SKM-1 (cell line): ENCODE results near the gene YIPF3.
"Not testable (repeated sequence)": the region's sequence is repeated elsewhere in the genome, so short reads cannot be mapped to it uniquely, and the experiment has no call there.

Source experiments
- DNase-seq: peaks from one replicate; lab custom pipeline; 2025; ENCODE audit not compliant: unreplicated experiment; lab: John Stamatoyannopoulos, UW

Gene YIPF3

GRCh38 chr6:43516697-43517504, at the start of gene YIPF3, which contains the start of gene POLR1C:
Gene YIPF3 (minus strand): TSS chr6:43516926. CDS start chr6:43516807, 119 bp downstream.
Gene POLR1C (plus strand): TSS chr6:43517089. CDS start chr6:43517110, 21 bp downstream.
- DNase-seq, result peak; percentile 99

DNA sequence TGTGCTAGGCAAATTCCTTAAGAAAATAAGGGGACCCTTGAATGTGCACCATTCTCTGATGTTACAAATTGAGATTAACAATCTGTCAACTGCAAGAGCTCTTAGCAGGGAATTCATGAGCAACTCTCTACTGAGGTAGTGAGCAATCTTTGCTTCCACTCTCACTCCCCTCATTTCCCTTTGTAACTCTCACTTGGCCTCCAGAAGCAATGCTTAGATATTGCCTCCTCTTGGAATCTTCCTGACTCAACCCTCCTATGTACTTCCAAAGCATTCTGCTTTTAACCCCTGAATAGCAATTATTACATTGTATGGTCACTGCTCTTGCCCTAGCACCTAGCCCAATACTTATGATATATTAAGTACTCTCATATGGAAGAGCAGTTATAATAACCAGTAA, 42.6 kb upstream of the YIPF3 start:
- no peak for DNase-seq

GRCh38 chr6:43557620-43558019, 40.9 kb upstream of the YIPF3 start:
- DNase-seq, result not testable (repeated sequence)

DNA sequence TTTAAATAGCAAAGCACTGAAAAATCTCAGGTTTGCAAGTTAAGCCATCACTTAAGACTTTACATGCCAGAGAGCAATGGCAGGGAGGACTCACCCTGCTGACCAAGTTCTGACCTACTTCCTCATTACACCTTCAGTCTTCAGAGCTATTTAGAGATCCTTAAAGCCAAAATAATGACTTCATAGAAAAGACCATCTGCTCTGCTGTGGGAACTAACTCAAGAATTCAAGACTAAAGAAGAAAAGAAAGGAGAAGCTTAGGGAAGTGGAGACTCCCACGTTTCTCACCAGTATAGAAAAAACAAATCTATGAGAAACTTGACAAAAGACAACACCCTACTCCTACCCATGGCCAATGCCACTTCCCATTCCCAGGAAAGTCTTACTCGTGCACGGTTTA, 30.5 kb upstream of the YIPF3 start:
- DNase-seq, result no peak

GRCh38 chr6:43544461-43544860, 27.7 kb upstream of the YIPF3 start:
- DNase-seq, result no peak

DNA sequence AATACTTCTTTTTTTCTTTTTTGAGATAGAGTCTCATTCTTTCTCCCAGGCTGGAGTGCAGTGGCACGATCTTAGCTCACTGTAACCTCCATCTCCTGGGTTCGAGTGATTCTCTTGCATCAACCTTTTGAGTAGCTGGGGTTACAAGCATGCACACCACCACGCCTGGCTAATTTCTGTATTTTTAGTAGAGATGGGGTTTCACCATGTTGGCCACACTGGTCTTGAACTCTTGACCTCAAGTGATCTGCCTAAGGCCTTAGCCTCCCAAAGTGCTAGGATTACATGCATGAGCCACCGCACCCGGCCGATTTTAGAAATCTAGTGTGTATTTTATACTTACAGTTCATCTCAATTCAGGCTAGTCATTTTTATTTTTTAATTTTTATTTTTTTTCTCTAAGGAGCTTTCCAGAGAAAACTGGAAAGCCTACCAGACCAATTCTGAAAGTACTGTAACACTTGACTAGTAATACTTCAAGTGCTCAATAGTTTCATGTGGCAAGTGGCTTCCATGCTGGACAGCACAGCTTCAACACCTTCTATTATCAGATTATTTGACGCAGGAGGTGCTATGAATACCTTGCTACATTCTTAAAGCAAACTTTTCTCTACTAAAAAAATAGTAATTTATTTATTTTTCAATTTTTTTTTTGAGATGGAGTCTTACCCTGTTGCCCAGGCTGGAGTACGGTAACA, 25.2 kb upstream of the YIPF3 start:
- no peak for DNase-seq

GRCh38 chr6:43540507-43540906, 23.8 kb upstream of the YIPF3 start:
- DNase-seq, result no peak

- not testable (repeated sequence) for DNase-seq
These were observed 22.7 kb upstream of the YIPF3 start for GRCh38 chr6:43539409-43539808.

DNA sequence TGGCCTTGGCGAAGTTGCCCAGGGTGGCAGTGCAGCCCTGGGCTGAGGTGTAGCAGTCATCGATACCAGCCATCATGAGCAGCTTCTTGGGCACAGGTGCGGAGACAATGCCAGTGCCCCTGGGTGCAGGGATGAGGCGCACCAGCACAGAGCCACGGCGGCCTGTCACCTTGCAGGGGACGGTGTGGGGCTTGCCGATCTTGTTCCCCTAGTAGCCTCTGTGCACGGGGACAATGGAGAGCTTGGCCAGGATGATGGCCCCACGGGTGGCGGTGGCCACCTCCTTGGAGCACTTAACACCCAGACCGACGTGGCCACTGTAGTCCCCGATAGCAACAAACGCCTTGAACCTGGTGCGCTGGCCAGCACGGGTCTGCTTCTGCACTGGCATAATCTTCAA, 22.3 kb upstream of the YIPF3 start:
- not testable (repeated sequence) for DNase-seq

GRCh38 chr6:43532201-43532600, 15.5 kb upstream of the YIPF3 start:
- DNase-seq, result no peak

DNA sequence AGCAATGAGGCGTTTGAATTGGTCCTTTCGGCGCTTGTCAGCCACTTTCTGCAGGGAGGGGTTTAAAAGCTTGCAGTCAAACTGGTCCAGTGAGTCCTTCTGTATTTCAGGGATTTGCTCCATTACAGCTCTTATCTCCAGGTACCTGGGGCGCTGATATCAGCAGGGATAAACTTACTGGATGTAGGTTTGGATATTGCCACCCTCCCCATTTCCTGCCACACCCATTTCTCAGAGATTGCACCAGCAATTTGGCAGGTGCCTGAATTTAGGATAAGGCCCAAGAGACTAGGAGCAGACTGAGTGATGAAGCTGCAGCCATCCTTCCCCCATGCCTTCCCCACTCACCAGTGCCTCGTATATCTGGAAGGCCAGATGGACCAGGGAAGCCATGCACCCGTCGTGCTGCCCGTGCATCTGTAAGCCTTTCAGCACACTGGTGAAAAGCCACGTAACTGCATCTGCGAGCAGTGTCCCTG, 7.8 kb upstream of the YIPF3 start:
- no peak for DNase-seq

DNA sequence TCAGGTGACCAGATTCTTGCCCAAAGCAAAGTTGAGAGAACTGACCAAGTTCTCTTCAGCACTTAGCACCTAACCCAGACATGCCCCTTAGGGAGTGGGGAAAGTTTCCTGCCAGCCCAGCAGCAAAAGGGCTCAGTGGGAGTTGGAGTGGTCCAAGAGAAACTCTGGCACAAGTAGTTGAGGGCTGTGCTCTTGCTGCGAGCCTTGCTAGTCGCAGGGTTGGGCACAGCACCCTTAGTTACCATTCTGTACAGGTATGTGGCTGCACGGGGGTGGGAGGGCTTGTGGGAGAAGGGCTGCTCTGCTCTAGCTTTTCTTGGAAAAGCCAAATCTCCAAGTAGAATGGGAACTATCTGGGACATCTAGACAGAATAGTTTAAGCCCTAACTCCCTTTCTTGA, 6.6 kb upstream of the YIPF3 start:
- no peak for DNase-seq

GRCh38 chr6:43522547-43523261, 6.0 kb upstream of the YIPF3 start:
- DNase-seq, result no peak

DNA sequence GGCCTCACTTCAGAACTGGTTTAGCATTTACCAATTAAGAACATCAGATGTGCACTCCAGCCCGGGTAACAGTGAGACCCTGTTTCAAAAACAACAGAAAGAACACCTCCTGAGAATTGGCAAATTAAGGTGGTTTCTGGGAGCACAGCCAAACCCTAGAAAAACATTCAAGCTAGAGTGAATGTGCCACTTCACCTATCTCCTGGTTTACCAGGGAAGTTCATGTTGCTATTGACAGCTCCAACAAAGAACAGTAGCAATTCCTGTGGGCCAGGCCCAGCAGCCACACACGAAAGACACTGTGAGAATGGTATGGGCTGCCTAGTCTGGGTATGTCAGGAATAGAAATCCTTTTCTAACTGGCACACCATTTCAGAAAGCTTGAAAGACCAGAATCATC, 5.1 kb upstream of the YIPF3 start:
- no peak for DNase-seq

DNA sequence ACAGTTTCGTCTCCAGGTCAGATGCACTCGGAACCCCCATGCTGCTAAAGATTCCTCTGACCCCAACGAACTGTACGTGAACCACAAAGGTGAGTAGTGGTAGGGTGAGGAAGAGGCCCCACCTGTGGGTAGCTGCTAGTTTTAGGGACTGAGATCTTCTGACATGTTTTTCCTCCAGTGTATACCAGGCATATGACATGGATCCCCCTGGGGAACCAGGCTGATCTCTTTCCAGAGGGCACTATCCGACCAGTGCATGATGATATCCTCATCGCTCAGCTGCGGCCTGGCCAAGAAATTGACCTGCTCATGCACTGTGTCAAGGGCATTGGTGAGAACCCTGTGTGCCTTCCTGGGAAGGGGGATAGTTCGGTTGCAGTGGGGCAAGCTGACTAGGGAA, 3.4 kb upstream of the YIPF3 start:
- DNase-seq, result no peak

DNA sequence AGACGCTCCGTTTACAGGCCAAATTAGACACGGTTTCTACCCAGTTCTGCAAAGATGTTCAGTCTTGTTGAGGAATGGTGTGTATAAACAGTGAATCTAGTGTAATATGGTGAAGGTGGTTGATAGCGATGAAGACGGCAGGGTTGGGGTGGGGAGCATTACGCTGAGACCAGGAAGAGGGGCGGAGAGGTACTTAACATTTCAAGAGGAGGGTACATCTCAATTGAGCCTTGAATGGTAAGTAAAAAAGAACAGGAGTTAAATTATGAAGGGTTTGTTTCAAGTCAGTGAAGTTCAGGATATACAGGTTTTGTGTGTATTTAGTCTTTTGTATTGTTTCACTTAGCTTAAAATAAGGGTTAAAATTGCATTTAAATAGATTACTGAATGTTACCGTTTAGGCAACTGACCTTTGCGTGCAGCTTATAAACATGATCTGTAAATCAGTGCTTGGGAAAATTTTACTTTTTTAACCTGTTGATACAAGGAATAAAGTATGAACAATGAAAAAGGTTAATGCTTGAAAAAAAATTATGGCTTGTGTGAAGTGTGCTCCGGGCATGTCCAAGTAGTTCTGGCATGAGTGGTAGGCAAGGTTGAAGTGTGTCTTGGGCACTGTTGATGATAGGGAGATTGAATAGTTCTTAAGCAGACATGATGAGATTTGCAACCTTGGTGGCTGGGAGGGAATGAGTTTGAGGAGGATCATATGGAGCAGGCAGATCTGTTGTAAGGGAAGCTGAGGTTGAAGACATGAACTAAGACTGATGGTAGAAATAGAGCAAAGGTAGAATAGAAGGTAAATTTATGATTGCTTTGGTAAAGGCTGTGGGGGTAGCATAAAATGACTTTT, 1.0 kb upstream of the YIPF3 start:
- no peak for DNase-seq

- no peak for DNase-seq
These were observed 394 bp downstream of the YIPF3 start for GRCh38 chr6:43516367-43516696.

DNA sequence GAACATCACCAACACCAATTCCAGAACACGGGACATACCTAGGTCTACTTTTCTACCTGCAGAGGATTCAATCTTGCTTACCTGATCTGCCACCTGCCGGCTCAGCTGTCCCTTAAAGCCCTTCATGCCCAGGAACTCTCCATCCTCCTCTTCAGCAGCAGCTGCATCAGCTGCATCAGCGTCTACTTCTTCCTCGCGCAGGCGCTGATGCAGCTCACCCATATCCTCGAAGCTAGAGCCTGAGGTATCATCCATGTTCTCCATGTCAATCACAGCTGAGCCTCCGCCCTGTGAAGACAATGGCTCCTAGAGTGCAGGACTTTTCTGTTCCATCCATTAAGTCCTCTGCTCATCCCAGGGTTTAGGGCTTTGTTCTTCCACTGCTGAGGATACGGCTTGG, 918 bp downstream of the YIPF3 start:
- DNase-seq, result no peak

GRCh38 chr6:43511824-43512415, 4.8 kb downstream of the YIPF3 start:
- no peak for DNase-seq

DNA sequence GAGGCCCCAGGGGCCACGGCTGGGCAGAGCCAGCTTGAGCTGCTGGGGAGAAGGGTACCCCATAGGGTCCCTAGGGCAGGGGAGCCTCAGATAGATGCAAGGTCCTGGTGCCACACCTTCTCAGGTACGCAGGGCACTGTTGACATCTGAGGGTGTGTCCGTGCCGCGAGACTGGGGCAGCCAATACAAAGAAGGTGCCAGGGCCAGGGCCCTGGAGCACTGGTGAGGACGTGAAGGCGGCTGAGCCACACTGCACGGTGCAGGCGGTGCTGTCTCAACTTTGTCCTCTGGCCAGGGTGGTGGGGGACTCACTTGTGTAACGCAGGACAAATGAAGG, 5.9 kb downstream of the YIPF3 start:
- no peak for DNase-seq
